Trophoblast cell (in vitro differentiated cells and primary cell): ENCODE measurements around the gene SMC2.

Experiments
- DNase-seq, 2 donors: peaks; one replicate each; pipeline ENCODE4 v3.0.0-alpha.2; 2016
- H2AFZ ChIP-seq: 2 replicates; pipeline ENCODE4 v1.6.1; 2013; ENCODE audit warnings: low read length, moderate library complexity, mild to moderate bottlenecking; ENCODE audit not compliant: insufficient read depth, poor library complexity
- H2AK5ac ChIP-seq: 2 replicates; pipeline ENCODE4 v1.6.1; 2013; ENCODE audit warnings: mild to moderate bottlenecking, low read length
- H2BK120ac ChIP-seq: 2 replicates; pipeline ENCODE4 v1.6.1; 2013; ENCODE audit warnings: low read length, mild to moderate bottlenecking, moderate library complexity; ENCODE audit not compliant: insufficient read depth, poor library complexity
- H2BK12ac ChIP-seq: 2 replicates; pipeline ENCODE4 v1.6.1; 2013; ENCODE audit warnings: mild to moderate bottlenecking, low read length, moderate library complexity
- H2BK5ac ChIP-seq: 2 replicates; pipeline ENCODE4 v1.6.1; 2013; ENCODE audit warnings: low read length, low read depth, moderate library complexity, mild to moderate bottlenecking; ENCODE audit not compliant: poor library complexity
- H3K14ac ChIP-seq: 2 replicates; pipeline ENCODE4 v1.6.1; 2013; ENCODE audit warnings: mild to moderate bottlenecking, low read length
- H3K18ac ChIP-seq: 2 replicates; pipeline ENCODE4 v1.6.1; 2013; ENCODE audit warnings: mild to moderate bottlenecking, low read length
- H3K23ac ChIP-seq: 2 replicates; pipeline ENCODE4 v1.6.1; 2013; ENCODE audit warnings: low read length
- H3K27ac ChIP-seq: 2 replicates; pipeline ENCODE4 v1.5.1; 2013; ENCODE audit warnings: low read depth, mild to moderate bottlenecking, inconsistent platforms, low read length, moderate library complexity
- H3K27me3 ChIP-seq: 2 replicates; pipeline ENCODE4 v1.6.1; 2013; ENCODE audit warnings: inconsistent platforms, mild to moderate bottlenecking, low read length, moderate library complexity; ENCODE audit not compliant: insufficient read depth
- H3K36me3 ChIP-seq, 2 experiments: 1 replicate in 1 of 2; 2 replicates in 1 of 2; pipeline ENCODE4 v1.6.1; 2013; ENCODE audit warnings: low read length in 2 of 2, mild to moderate bottlenecking in 2 of 2, moderate library complexity in 1 of 2; ENCODE audit not compliant: insufficient read depth in 2 of 2, control insufficient read depth in 1 of 2
- H3K4ac ChIP-seq: 2 replicates; pipeline ENCODE4 v1.6.1; 2013; ENCODE audit warnings: low read depth, mild to moderate bottlenecking, low read length, moderate library complexity
- H3K4me1 ChIP-seq, 2 experiments: 1 replicate in 1 of 2; 2 replicates in 1 of 2; pipeline ENCODE4 v1.6.1; 2013; ENCODE audit warnings: low read length in 2 of 2, mild to moderate bottlenecking in 2 of 2, moderate library complexity in 1 of 2; ENCODE audit not compliant: insufficient read depth in 2 of 2, control insufficient read depth in 1 of 2
- H3K4me2 ChIP-seq: 2 replicates; pipeline ENCODE4 v1.6.1; 2013; ENCODE audit warnings: inconsistent platforms, mild to moderate bottlenecking, low read length, moderate library complexity
- H3K4me3 ChIP-seq: 2 replicates; pipeline ENCODE4 v1.5.1; 2013; ENCODE audit warnings: mild to moderate bottlenecking, low read depth, low read length, inconsistent platforms
- H3K79me1 ChIP-seq: one replicate; pipeline ENCODE4 v1.6.1; 2013; ENCODE audit warnings: low read length
- H3K79me2 ChIP-seq: 2 replicates; pipeline ENCODE4 v1.6.1; 2013; ENCODE audit warnings: low read length, mild to moderate bottlenecking; ENCODE audit not compliant: control insufficient read depth, insufficient read depth, poor library complexity
- H3K9ac ChIP-seq: 2 replicates; pipeline ENCODE4 v1.6.1; 2013; ENCODE audit warnings: mild to moderate bottlenecking, low read length
- H3K9me3 ChIP-seq: 2 replicates; pipeline ENCODE4 v1.6.1; 2013; ENCODE audit warnings: low read depth, mild to moderate bottlenecking, control low read depth, inconsistent platforms, low read length; ENCODE audit not compliant: insufficient read depth
- H4K12ac ChIP-seq: 2 replicates; pipeline ENCODE4 v1.6.1; 2013; ENCODE audit warnings: low read depth, mild to moderate bottlenecking, low read length, moderate library complexity
- H4K8ac ChIP-seq: 2 replicates; pipeline ENCODE4 v1.6.1; 2013; ENCODE audit warnings: low read depth, mild to moderate bottlenecking, low read length, moderate library complexity
- H4K91ac ChIP-seq: one replicate; pipeline ENCODE4 v1.6.1; 2013; ENCODE audit warnings: low read depth, mild to moderate bottlenecking, low read length, moderate library complexity

SMC2 gene

GRCh38 chr9:104177676-104178075 is 83.6 kb downstream of the SMC2 start:
- H3K23ac ChIP-seq, result no peak overlapping the region
- no peaks in the 10 kb centered on the region for H3K27me3 ChIP-seq
- H2BK5ac ChIP-seq, result no peak overlapping the region
- H3K4me1 ChIP-seq, result no peaks in the 10 kb centered on the region
- H4K91ac ChIP-seq, result no peak overlapping the region
- H3K14ac ChIP-seq, result no peak overlapping the region
- H3K9me3 ChIP-seq, result no peaks in the 10 kb centered on the region
- H2BK120ac ChIP-seq, result no peak overlapping the region
- no peak overlapping the region for H4K12ac ChIP-seq
- no peak overlapping the region for H2AFZ ChIP-seq
- H3K36me3 ChIP-seq, result no peaks in the 10 kb centered on the region
- no peak overlapping the region for H4K8ac ChIP-seq
- no peak overlapping the region for H3K9ac ChIP-seq
- no peak for DNase-seq
- no peak overlapping the region for H3K4me3 ChIP-seq
- no peak overlapping the region for H2AK5ac ChIP-seq
- H3K4me2 ChIP-seq, result no peak overlapping the region
- H3K18ac ChIP-seq, result no peak overlapping the region
- H2BK12ac ChIP-seq, result no peak overlapping the region
- no peaks in the 10 kb centered on the region for H3K79me1 ChIP-seq
- H3K4ac ChIP-seq, result no peak overlapping the region
- H3K27ac ChIP-seq, result no peak overlapping the region
- H3K79me2 ChIP-seq, result no peaks in the 10 kb centered on the region
